Fibroblast of mammary gland (primary cell): Measurements from ENCODE around the gene FILIP1L.

ENCODE experiments used
- DNase-seq: peaks from one replicate; pipeline ENCODE4 v3.0.0-alpha.2; 2010; ENCODE audit warnings: low read depth
- H3K4me3 ChIP-seq: 2 replicates; pipeline ENCODE4 v1.5.1; 2011; ENCODE audit warnings: low read depth, mild to moderate bottlenecking, low read length, moderate library complexity; ENCODE audit not compliant: control insufficient read depth
- TF ChIP-seq, protein P1 (sequence below): conservative IDR thresholded peaks from 2 replicates; pipeline ENCODE4 v1.5.1; 2011; ENCODE audit warnings: low read depth, low read length, inconsistent platforms; ENCODE audit not compliant: control insufficient read depth, insufficient read depth

Gene FILIP1L

DNA sequence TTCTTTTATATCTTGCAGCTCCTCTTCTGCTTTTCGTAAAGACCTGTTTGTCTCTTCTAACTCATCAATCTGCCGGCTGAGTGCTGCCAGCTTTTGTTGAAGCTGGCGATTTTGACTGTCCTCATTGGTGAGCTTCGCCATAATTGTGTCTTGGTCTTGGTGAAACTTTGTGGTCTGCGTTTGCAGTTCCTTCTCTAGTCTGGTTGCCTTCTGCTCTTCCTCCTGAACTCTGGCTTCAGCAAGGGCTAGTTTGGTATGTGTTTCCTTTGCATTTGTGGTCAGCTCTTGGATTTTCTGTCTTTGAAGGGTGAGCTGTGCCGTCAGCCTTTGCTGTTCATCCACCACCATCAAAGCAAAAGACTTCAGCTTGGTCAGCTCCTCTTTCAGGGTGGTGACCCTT is 263.7 kb downstream of the FILIP1L start:
- TF ChIP-seq, protein P1, sequence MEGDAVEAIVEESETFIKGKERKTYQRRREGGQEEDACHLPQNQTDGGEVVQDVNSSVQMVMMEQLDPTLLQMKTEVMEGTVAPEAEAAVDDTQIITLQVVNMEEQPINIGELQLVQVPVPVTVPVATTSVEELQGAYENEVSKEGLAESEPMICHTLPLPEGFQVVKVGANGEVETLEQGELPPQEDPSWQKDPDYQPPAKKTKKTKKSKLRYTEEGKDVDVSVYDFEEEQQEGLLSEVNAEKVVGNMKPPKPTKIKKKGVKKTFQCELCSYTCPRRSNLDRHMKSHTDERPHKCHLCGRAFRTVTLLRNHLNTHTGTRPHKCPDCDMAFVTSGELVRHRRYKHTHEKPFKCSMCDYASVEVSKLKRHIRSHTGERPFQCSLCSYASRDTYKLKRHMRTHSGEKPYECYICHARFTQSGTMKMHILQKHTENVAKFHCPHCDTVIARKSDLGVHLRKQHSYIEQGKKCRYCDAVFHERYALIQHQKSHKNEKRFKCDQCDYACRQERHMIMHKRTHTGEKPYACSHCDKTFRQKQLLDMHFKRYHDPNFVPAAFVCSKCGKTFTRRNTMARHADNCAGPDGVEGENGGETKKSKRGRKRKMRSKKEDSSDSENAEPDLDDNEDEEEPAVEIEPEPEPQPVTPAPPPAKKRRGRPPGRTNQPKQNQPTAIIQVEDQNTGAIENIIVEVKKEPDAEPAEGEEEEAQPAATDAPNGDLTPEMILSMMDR: no peak
- no peak for DNase-seq
- no peak overlapping the region for H3K4me3 ChIP-seq

DNA sequence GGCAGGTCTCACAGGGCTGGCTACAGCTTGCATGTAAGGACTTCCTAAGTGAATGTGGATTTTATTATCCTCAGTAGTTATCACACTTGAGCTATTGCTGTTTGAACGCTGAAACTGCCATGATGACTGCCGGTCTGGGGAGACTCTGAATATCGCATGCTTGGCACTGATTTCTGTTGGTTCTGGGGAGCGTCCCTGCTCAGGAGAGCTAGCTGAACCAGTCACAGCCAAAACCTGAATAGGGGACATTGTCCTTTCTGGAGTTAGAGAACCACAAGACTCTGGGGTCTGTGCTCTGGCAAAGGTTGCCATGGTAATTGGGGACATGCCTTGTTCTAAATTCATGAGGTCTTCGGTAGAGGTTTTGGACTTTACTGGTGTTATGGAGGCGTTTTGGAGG is 265.9 kb downstream of the FILIP1L start:
- H3K4me3 ChIP-seq: no peak overlapping the region
- DNase-seq: no peak
- TF ChIP-seq, protein P1: no peak

DNA sequence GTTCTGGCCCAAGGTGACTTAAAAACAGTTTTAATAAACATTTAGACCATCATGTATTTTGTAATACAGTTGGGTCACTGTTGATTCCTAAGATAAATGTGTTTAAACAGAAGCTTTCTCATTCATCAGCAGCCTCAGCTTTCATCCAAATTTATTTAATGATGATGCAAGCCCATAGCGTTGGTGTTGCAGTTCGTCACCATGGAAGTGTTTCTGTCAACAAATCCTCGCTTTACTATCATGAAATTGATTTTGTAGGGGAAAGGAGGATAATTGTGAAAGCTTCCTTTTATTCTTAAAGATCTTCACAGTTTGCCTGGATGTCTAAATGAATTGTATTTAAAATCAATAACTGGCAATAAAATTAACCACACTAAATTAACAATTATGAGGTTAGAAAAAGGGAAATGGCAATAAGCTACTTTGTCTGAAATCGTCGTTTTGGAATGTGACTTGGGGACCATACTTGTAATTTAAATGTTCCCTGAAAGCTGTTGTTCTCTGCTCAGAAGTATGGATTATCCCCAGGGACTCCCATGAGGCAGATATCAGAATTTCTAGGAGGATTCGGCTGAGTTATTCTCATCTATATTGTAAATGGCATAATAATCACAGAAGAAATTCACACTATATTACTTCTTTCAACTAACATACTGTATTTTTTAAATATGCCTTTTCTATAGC is 267.7 kb downstream of the FILIP1L start:
- DNase-seq: peak; percentile 87
- H3K4me3 ChIP-seq: no peak overlapping the region
- TF ChIP-seq, protein P1: no peak

DNA sequence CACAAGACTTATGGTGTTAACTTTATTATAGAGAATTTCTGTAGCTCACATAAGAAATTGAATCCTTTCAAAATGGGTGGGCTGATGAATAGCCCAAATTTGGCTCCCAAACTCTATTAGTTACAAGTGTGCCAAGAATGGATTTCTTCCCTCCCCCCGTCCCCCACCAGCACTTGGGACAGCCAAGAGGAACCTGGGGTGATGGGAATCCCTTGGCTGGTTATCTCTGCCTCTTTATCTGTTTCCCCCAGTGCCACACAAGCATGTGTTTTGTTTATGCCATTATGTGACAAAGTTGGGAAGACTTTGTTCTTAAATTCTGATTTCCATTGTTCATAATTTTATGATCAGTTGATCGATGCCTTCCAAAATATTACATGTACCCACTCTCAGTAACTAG is 268.3 kb downstream of the FILIP1L start:
- DNase-seq: no peak
- TF ChIP-seq, protein P1: no peak
- no peak overlapping the region for H3K4me3 ChIP-seq

DNA sequence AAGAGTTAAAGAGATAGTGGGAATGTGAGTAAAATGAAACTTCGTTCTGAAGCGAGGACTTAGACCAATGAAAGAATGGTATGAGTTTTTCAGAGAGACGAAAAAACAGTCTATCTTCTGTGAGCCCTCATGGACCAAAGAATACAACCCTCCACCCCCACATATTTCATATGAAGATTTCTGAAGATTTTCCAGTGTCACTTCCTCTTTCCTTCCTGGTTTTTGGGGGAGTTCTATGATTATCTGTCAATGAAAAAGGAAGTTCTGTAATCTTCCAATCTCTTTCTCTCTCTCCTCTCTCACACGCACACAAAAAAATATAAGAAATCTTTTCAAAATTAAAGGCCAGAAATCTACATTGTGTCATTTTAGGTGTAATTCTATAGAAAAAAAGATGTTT is 269.0 kb downstream of the FILIP1L start:
- TF ChIP-seq, protein P1: no peak
- no peak overlapping the region for H3K4me3 ChIP-seq
- DNase-seq: no peak

DNA sequence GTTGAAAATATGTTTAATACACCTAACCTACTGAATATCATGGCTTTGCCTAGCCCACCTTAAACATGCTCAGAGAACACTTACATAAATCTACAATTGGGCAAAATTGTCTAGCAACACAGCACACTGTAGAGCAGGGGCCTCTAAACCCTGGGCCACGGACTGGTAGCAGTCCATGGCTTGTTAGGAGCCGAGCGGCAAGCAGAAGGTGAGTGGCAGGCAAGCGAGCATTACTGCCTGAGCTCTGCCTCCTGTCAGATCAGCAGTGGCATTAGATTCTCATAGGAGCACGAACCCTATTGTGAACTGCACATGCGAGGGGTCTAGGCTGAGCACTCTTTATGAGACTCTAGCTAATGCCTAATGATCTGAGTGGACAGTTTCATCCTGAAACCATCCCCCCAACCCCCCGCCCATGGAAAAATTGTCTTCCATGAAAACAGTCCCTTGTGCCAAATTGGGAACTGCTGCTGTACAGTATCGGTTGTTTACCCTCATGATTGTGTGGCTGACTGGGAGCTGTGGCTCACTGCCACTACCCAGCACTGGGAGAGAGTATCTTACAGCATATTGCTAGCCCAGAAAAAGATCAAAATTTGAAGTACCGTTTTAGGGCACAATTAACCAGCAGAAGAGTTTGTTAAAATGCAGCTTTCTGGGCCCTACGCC is 270.6 kb downstream of the FILIP1L start:
- TF ChIP-seq, protein P1: no peak
- H3K4me3 ChIP-seq: no peak overlapping the region
- DNase-seq: no peak
